GM20000 (cell line): Measurements from ENCODE around the gene TAL1.

Experiments
- DNase-seq: peaks from one replicate; pipeline ENCODE4 v3.0.0; 2012; ENCODE audit warnings: low spot score
- TF ChIP-seq, protein P1 (sequence below): IDR thresholded peaks from 2 replicates; pipeline ENCODE4 v1.5.1; 2012; ENCODE audit warnings: mild to moderate bottlenecking, control low read depth; ENCODE audit errors: extremely low read depth, missing control alignments

Gene TAL1

DNA sequence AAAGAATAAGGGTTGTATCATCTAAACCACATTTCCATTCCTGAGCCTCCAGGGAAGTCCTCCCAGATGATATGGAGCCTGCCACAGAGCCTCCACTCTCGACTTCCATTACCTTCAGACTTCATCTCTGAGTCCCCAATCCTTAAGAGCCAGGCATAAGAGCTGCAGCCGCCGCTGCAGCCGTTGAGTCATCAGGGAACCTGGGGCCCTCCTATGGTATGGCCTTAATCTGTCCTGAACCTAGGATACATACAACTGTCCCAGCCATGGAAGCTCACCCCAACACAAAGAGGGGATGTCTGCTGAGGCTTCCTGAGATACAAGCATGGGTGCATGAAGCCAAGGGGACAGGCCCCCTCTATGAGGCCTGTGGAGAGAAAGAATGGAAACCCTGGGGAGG, 16.3 kb downstream of the TAL1 start:
- TF ChIP-seq, protein P1, sequence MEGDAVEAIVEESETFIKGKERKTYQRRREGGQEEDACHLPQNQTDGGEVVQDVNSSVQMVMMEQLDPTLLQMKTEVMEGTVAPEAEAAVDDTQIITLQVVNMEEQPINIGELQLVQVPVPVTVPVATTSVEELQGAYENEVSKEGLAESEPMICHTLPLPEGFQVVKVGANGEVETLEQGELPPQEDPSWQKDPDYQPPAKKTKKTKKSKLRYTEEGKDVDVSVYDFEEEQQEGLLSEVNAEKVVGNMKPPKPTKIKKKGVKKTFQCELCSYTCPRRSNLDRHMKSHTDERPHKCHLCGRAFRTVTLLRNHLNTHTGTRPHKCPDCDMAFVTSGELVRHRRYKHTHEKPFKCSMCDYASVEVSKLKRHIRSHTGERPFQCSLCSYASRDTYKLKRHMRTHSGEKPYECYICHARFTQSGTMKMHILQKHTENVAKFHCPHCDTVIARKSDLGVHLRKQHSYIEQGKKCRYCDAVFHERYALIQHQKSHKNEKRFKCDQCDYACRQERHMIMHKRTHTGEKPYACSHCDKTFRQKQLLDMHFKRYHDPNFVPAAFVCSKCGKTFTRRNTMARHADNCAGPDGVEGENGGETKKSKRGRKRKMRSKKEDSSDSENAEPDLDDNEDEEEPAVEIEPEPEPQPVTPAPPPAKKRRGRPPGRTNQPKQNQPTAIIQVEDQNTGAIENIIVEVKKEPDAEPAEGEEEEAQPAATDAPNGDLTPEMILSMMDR, result no peak
- DNase-seq, result no peak

DNA sequence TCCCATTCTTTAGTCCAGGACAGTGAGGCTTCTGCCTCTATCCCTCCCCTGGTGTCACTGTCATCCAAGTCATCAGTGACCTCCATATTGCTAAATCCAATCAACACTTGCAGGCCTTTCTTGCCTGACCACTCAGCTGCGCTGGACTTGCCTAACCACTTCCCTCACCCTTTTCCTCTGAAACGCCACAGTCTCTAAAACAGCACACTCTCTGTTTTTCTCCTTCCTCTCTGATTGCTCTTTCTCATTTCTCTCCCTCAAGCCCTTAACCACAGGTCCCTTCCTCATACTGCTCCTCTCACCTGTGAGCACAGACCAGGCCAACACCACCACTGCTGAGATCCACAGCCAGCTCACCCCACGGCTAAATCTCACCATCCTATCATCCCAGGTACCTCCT, 17.5 kb downstream of the TAL1 start:
- DNase-seq, result no peak

DNA sequence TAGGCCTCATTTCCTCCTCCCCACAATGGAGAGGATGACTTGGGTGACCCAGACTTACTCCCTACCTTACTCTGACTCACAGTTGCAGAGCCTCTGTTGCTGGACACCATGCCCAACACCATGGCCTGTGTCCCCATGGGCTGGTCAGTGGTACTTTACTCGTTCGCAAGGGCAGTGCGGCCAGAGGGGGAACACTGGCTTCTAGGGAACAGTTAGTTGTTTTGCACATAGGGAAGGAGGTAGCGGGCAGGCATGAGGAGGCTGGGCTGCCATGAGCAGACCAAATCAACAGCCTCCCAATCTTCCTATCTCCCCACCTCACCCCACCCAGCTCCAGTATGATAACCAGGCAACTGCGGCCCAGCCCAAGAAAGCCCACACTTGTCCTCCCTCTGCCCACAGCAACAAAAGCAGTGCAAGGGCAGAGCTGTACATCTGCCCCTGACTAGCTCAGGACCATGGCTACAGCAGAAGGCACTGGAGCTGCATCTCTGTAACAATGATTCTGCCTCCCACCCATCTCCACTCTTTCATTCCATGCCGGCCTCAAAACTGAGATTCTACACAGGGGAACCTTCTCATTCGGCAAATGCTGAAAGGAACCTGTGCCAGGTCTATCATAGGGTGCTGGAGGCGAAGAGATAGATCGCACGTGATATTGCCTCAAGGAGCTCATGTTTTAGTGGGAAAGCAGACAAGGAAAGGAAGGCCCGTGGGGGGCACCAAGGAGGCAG, 18.6 kb downstream of the TAL1 start:
- TF ChIP-seq, protein P1, result no peak
- no peak for DNase-seq

More for the DNA sequence above, 17.5 kb downstream of the TAL1 start:
- TF ChIP-seq, protein P1, result no peak

DNA sequence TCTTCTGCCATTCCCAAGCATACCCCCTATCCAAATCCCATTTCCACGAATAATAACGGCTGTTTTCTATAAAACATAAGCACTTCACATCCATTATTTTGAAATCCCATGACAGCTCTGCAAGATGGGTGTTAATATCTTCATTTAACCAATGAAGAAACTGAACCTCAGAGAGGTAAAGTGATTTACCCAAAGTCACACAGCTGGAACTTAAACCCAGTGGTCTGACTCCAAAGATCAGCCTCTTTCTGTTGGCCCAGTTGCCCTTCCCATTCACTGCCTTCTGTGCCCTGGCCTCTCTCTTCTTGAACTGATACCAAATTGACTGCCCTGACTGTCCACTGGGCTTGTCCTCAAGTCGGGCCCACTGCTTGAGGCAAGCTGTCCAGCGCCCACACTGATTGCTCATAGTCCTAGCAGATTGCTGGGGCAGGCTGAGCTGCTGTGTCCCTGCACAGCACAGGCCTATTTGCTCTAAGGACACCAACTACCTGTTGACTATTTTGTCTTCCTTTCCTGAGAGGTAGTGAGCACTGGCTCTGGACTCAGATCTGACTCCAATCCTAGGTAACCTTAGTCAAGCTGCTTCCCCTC, 19.3 kb downstream of the TAL1 start:
- DNase-seq, result no peak
- TF ChIP-seq, protein P1, result no peak

DNA sequence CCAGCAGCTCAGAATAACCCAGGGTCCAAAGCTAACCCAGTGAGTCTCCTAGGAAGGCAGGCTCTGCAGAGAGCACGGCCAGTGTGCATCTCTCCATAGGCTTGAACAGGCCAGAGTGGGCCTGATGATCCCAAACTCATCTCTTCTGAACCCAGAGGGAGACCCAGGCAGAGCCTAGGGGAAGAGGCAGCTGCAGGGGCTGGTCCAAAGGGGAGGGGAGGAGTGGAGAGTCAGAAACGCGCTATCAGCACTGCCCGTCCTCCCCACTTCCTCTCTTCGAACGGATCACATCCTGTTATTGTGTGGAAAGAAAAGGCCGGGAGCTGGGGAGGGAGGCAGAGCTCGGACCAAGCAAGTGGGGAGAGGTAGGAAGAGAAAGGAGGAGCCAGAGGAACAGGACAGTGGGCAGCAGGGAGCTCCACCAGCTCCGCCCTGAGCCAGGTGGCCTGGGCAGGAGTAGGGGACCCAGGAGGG, 20.2 kb downstream of the TAL1 start:
- TF ChIP-seq, protein P1, result no peak
- no peak for DNase-seq

DNA sequence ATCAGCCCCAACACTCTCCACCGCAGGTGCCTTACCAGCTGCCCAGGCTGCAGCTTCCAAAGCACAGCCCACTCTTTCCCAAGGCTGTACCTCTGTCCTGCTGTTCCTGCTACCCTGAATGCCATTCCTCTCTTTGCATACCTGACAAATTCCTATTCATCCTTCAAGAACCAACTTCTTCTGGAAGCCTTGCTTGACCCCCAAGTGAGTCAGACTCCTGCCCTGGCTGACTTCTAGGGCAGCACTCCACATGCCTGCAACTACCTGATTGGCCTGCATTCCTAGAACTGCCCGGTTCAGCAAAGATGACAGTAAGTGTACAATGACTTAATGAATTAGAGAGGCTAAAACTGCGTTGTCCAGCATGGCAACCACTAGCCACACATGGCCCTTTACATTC, 21.4 kb downstream of the TAL1 start:
- TF ChIP-seq, protein P1, result no peak
- DNase-seq, result no peak

DNA sequence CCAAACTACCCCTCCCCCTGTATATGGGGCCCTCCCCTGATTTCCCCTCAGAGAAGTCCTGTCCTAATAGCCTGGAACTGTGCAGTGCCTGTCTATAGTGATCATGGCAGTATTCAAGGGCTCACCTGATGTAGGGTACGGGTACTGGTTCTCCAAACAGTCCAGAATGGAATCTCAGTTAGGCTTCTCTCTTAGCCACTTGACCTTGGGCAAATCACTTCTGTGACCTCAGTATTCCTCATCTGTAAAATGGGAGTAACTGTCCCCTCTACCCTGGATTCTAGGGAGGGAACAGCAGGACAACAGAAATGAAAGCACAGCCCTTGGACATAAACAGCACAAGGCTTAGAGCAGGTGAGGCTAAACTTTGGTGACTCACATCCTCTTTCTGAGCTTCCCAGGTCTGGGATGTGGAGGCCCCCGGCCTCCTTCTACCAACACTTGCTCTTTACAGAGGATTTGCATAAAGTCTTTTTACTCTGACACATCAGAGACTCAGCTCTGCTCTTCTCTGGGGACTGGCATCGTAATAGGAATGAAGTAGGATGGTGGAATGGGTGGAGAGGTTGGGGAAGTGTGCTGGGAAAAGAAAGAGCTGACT, 22.2 kb downstream of the TAL1 start:
- no peak for DNase-seq
- TF ChIP-seq, protein P1, result no peak
